Measurements from ENCODE around the gene LARP4B.

The LARP4B gene

GRCh38 chr10:871951-872403, 59.5 kb downstream of the LARP4B start:
- Histone ChIP-seq H3F3A (ENCODE audit: insufficient read depth, low read length) (peaks cover 4% of the 10 kb centered on the region), H2AFZ (ENCODE audit: low read length) (no peak overlapping the region), H3K4me2 (ENCODE audit: low read depth, low read length) (no peak overlapping the region), H3K27ac (ENCODE audit: low read length) (no peak overlapping the region), H3K36me3 (replicated peaks; ENCODE audit: insufficient read depth, low read length) (peaks cover 4% of the 10 kb centered on the region; the same call in 1 of the 2 replicates), H3K9ac (ENCODE audit: low read length) (no peak overlapping the region), H3K9me3 (replicated peaks; ENCODE audit: insufficient read depth, low read length) (no peaks in the 10 kb centered on the region), H3K79me2 (ENCODE audit: low read length) (peaks cover 97% of the 10 kb centered on the region), H4K20me1 (ENCODE audit: insufficient read depth, low read length) (peaks cover 4% of the 10 kb centered on the region), H3K9me2 (replicated peaks; ENCODE audit: insufficient read depth, low read length) (no peaks in the 10 kb centered on the region), H3K4me3 (ENCODE audit: low read length) (no peak overlapping the region), H3K4me1 (ENCODE audit: low read length) (peaks cover 8% of the 10 kb centered on the region), H3K27me3 (replicated peaks; ENCODE audit: insufficient read depth, low read length) (no peaks in the 10 kb centered on the region)
- TF ChIP-seq CTCF (IDR thresholded peaks at IDR 0.05; ENCODE audit: low read length) (no peak), EZH2phosphoT487 (IDR thresholded peaks at IDR 0.05; ENCODE audit: low read length) (no peak), EZH2 (optimal IDR thresholded peaks at IDR 0.05; ENCODE audit: low read depth, low read length) (no peak)
- DNase-seq, result no peak

- peaks cover 4% of the 10 kb centered on the region; the same call in 1 of the 2 replicates for H3K36me3 ChIP-seq (replicated peaks; ENCODE audit: insufficient read depth, low read length)
- H3F3A ChIP-seq (ENCODE audit: insufficient read depth, low read length), result peaks cover 16% of the 10 kb centered on the region
- no peaks in the 10 kb centered on the region for H3K9me2 ChIP-seq (replicated peaks; ENCODE audit: insufficient read depth, low read length)
- TF ChIP-seq CTCF (IDR thresholded peaks at IDR 0.05; ENCODE audit: low read length), result no peak
- no peak for TF ChIP-seq EZH2phosphoT487 (IDR thresholded peaks at IDR 0.05; ENCODE audit: low read length)
- no peak for TF ChIP-seq EZH2 (optimal IDR thresholded peaks at IDR 0.05; ENCODE audit: low read depth, low read length)
- no peak overlapping the region for H3K4me3 ChIP-seq (ENCODE audit: low read length)
- no peak overlapping the region for H3K27ac ChIP-seq (ENCODE audit: low read length)
- peaks cover 8% of the 10 kb centered on the region for H4K20me1 ChIP-seq (ENCODE audit: insufficient read depth, low read length)
- DNase-seq, result no peak
- H3K4me1 ChIP-seq (ENCODE audit: low read length), result peaks cover 22% of the 10 kb centered on the region
- H2AFZ ChIP-seq (ENCODE audit: low read length), result no peak overlapping the region
- no peaks in the 10 kb centered on the region for H3K9me3 ChIP-seq (replicated peaks; ENCODE audit: insufficient read depth, low read length)
- peaks cover 94% of the 10 kb centered on the region for H3K79me2 ChIP-seq (ENCODE audit: low read length)
- H3K27me3 ChIP-seq (replicated peaks; ENCODE audit: insufficient read depth, low read length), result no peaks in the 10 kb centered on the region
- no peak overlapping the region for H3K9ac ChIP-seq (ENCODE audit: low read length)
- H3K4me2 ChIP-seq (ENCODE audit: low read depth, low read length), result no peak overlapping the region
Observed at GRCh38 chr10:870564-871166, 60.8 kb downstream of the LARP4B start.

- no peaks in the 10 kb centered on the region for H3K9me2 ChIP-seq (replicated peaks; ENCODE audit: insufficient read depth, low read length)
- TF ChIP-seq CTCF (IDR thresholded peaks at IDR 0.05; ENCODE audit: low read length), result no peak
- TF ChIP-seq EZH2 (optimal IDR thresholded peaks at IDR 0.05; ENCODE audit: low read depth, low read length), result no peak
- TF ChIP-seq EZH2phosphoT487 (IDR thresholded peaks at IDR 0.05; ENCODE audit: low read length), result no peak
- peaks cover 5% of the 10 kb centered on the region; the same call in 1 of the 2 replicates for H3K36me3 ChIP-seq (replicated peaks; ENCODE audit: insufficient read depth, low read length)
- H3K4me1 ChIP-seq (ENCODE audit: low read length), result peaks cover 31% of the 10 kb centered on the region
- H3K9me3 ChIP-seq (replicated peaks; ENCODE audit: insufficient read depth, low read length), result no peaks in the 10 kb centered on the region
- H3K27me3 ChIP-seq (replicated peaks; ENCODE audit: insufficient read depth, low read length), result no peaks in the 10 kb centered on the region
- no peak for DNase-seq
- H4K20me1 ChIP-seq (ENCODE audit: insufficient read depth, low read length), result peaks cover 12% of the 10 kb centered on the region; the same call in 1 of the 2 replicates
- H3K4me2 ChIP-seq (ENCODE audit: low read depth, low read length), result no peak overlapping the region
- H2AFZ ChIP-seq (ENCODE audit: low read length), result no peak overlapping the region
- no peak overlapping the region for H3K27ac ChIP-seq (ENCODE audit: low read length)
- no peak overlapping the region for H3K4me3 ChIP-seq (ENCODE audit: low read length)
- H3K9ac ChIP-seq (ENCODE audit: low read length), result no peak overlapping the region
- H3K79me2 ChIP-seq (ENCODE audit: low read length), result peaks cover 96% of the 10 kb centered on the region
- H3F3A ChIP-seq (ENCODE audit: insufficient read depth, low read length), result peaks cover 20% of the 10 kb centered on the region
Observed at GRCh38 chr10:869171-869570, 62.3 kb downstream of the LARP4B start.

Data from MM.1S (cell line).